Measurements from ENCODE around the gene ZNF76. TPM values are rescaled to one million over a fixed set of nuclear protein-coding genes. Genes with fewer than 3 reads are reported as not detected.
"Not testable (repeated sequence)": the region's sequence is repeated elsewhere in the genome, so short reads cannot be mapped to it uniquely, and the experiment has no call there.

ZNF76 gene
- total and polyA plus RNA-seq, 2 donors (not counting 1 experiment from before 2014, with no cell fraction given) = 96.9 to 145 TPM

- Histone ChIP-seq H3K27ac (ENCODE audit: low read length in 2 of 2) (peak overlapping the region; percentile 86 to 98), H3K4me1 (ENCODE audit: control insufficient read depth in 2 of 2, insufficient read depth in 2 of 2, low read length in 2 of 2) (peaks cover 56 to 70% of the 10 kb centered on the region in 2 donors), H2AFZ (ENCODE audit: insufficient read depth, low read depth, low read length, poor library complexity, severe bottlenecking) (no peak overlapping the region), H3K36me3 (replicated peaks in 1 of 2; ENCODE audit: control extremely low read depth in 1 of 2, control insufficient read depth in 1 of 2, extremely low read depth in 1 of 2, insufficient read depth in 2 of 2, low read length in 1 of 2) (peaks cover 0 to 20% of the 10 kb centered on the region in 2 experiments), H3K27me3 (replicated peaks in 1 of 4; ENCODE audit: control extremely low read depth in 1 of 4, control insufficient read depth in 3 of 4, insufficient read depth in 4 of 4, low read length in 3 of 4) (no peaks in the 10 kb centered on the region), H3K79me2 (ENCODE audit: control insufficient read depth, insufficient read depth, low read length) (peaks cover 97% of the 10 kb centered on the region), H3K9me3 (ENCODE audit: control extremely low read depth in 1 of 3, control insufficient read depth in 2 of 3, insufficient read depth in 1 of 3, low read length in 2 of 3) (no peaks in the 10 kb centered on the region), H3K9ac (ENCODE audit: low read length) (no peak overlapping the region), H3K4me3 (ENCODE audit: control extremely low read depth in 1 of 5, extremely low read depth in 1 of 5, insufficient read depth in 1 of 5, low read depth in 2 of 5, low read length in 4 of 5) (no peak overlapping the region), H3K4me2 (replicated peaks; ENCODE audit: low read depth, low read length, poor library complexity, severe bottlenecking) (no peak overlapping the region), H4K20me1 (ENCODE audit: control insufficient read depth, insufficient read depth, low read length, poor library complexity, severe bottlenecking) (no peaks in the 10 kb centered on the region)
- Mint-ChIP-seq H3K4me1 (peaks cover 71% of the 10 kb centered on the region), H3K27ac (peak overlapping the region; percentile 97), H3K4me3 (peak overlapping the region; percentile 53), H3K9me3 (ENCODE audit: insufficient read depth) (no peaks in the 10 kb centered on the region), H3K27me3 (no peaks in the 10 kb centered on the region)
- no peak for DNase-seq
- POLR2A ChIA-PET = interaction anchor here (0.6 kb wide), 1 partner anchor 276 kb away, joined by 8 read pairs; no protein-coding TSS in a partner anchor
- TF ChIP-seq EZH2 (IDR thresholded peaks at IDR 0.05; ENCODE audit: borderline replicate concordance, insufficient read depth, low read depth, low read length, poor library complexity, severe bottlenecking) = no peak
- TF ChIP-seq CTCF (IDR thresholded peaks at IDR 0.05) = no peak
- CTCF ChIA-PET = interaction anchor here (0.7 to 2.2 kb wide), 4 partner anchors 23 to 548 kb away, joined by 3 to 19 read pairs (median 4); partner anchors contain the start of genes ARMC12 and FANCE
- WGBS (ENCODE audit: insufficient coverage) = 100% methylated on average over 1 of the region's 1 CpG
- intact Hi-C loops (cut with micrococcal nuclease) = no loop called here
- ATAC-seq (ENCODE audit: low read depth) = no peak
Observed at GRCh38 chr6:35304299-35304698, 44.8 kb downstream of the ZNF76 start.

GRCh38 chr6:35305117-35305516 is 45.6 kb downstream of the ZNF76 start:
- TF ChIP-seq EZH2 (IDR thresholded peaks at IDR 0.05; ENCODE audit: borderline replicate concordance, insufficient read depth, low read depth, low read length, poor library complexity, severe bottlenecking) = no peak
- no peak for TF ChIP-seq CTCF (IDR thresholded peaks at IDR 0.05)
- H3K4me1 ChIP-seq (ENCODE audit: control insufficient read depth in 2 of 2, insufficient read depth in 2 of 2, low read length in 2 of 2) = peaks cover 56 to 70% of the 10 kb centered on the region in 2 donors
- peaks cover 71% of the 10 kb centered on the region for H3K4me1 Mint-ChIP-seq
- H3K4me3 Mint-ChIP-seq = no peak overlapping the region
- ATAC-seq (ENCODE audit: low read depth) = no peak
- H3K36me3 ChIP-seq (replicated peaks in 1 of 2; ENCODE audit: control extremely low read depth in 1 of 2, control insufficient read depth in 1 of 2, extremely low read depth in 1 of 2, insufficient read depth in 2 of 2, low read length in 1 of 2) = peaks cover 0 to 27% of the 10 kb centered on the region in 2 experiments
- no peaks in the 10 kb centered on the region for H3K9me3 ChIP-seq (ENCODE audit: control extremely low read depth in 1 of 3, control insufficient read depth in 2 of 3, insufficient read depth in 1 of 3, low read length in 2 of 3)
- H3K27ac Mint-ChIP-seq = no peak overlapping the region
- ChIA-PET POLR2A (interaction anchor here (0.6 to 0.7 kb wide), 2 partner anchors 150 to 617 kb away, joined by 4 to 5 read pairs; no protein-coding TSS in a partner anchor), CTCF (interaction anchor here (0.7 to 1.4 kb wide), 3 partner anchors 23 to 146 kb away, joined by 3 to 9 read pairs (median 6); no protein-coding TSS in a partner anchor)
- no peak overlapping the region for H3K4me2 ChIP-seq (replicated peaks; ENCODE audit: low read depth, low read length, poor library complexity, severe bottlenecking)
- H3K27ac ChIP-seq (ENCODE audit: low read length in 2 of 2) = peak overlapping the region; percentile 1 to 98
- no peaks in the 10 kb centered on the region for H3K27me3 Mint-ChIP-seq
- DNase-seq = no peak
- no peak overlapping the region for H2AFZ ChIP-seq (ENCODE audit: insufficient read depth, low read depth, low read length, poor library complexity, severe bottlenecking)
- intact Hi-C loops (cut with micrococcal nuclease) = no loop called here
- H3K27me3 ChIP-seq (replicated peaks in 1 of 4; ENCODE audit: control extremely low read depth in 1 of 4, control insufficient read depth in 3 of 4, insufficient read depth in 4 of 4, low read length in 3 of 4) = no peaks in the 10 kb centered on the region
- H3K4me3 ChIP-seq (ENCODE audit: control extremely low read depth in 1 of 5, extremely low read depth in 1 of 5, insufficient read depth in 1 of 5, low read depth in 2 of 5, low read length in 4 of 5) = no peak overlapping the region
- no peak overlapping the region for H3K9ac ChIP-seq (ENCODE audit: low read length)
- WGBS (ENCODE audit: insufficient coverage) = 100% methylated on average over 1 of the region's 8 CpGs
- H4K20me1 ChIP-seq (ENCODE audit: control insufficient read depth, insufficient read depth, low read length, poor library complexity, severe bottlenecking) = no peaks in the 10 kb centered on the region
- no peaks in the 10 kb centered on the region for H3K9me3 Mint-ChIP-seq (ENCODE audit: insufficient read depth)
- peaks cover 97% of the 10 kb centered on the region for H3K79me2 ChIP-seq (ENCODE audit: control insufficient read depth, insufficient read depth, low read length)

GRCh38 chr6:35307138-35307537 is 47.6 kb downstream of the ZNF76 start:
- H3K9ac ChIP-seq (ENCODE audit: low read length); H3K27me3 ChIP-seq (replicated peaks in 1 of 4; ENCODE audit: control extremely low read depth in 1 of 4, control insufficient read depth in 3 of 4, insufficient read depth in 4 of 4, low read length in 3 of 4); H3K4me2 ChIP-seq (replicated peaks; ENCODE audit: low read depth, low read length, poor library complexity, severe bottlenecking); H3K27me3 Mint-ChIP-seq; H3K4me3 ChIP-seq (ENCODE audit: control extremely low read depth in 1 of 5, extremely low read depth in 1 of 5, insufficient read depth in 1 of 5, low read depth in 2 of 5, low read length in 4 of 5); ATAC-seq (ENCODE audit: low read depth); H3K4me3 Mint-ChIP-seq; POLR2A ChIA-PET; H4K20me1 ChIP-seq (ENCODE audit: control insufficient read depth, insufficient read depth, low read length, poor library complexity, severe bottlenecking); H3K27ac ChIP-seq (ENCODE audit: low read length in 2 of 2); H3K9me3 Mint-ChIP-seq (ENCODE audit: insufficient read depth); DNase-seq; H2AFZ ChIP-seq (ENCODE audit: insufficient read depth, low read depth, low read length, poor library complexity, severe bottlenecking); H3K9me3 ChIP-seq (ENCODE audit: control extremely low read depth in 1 of 3, control insufficient read depth in 2 of 3, insufficient read depth in 1 of 3, low read length in 2 of 3); intact Hi-C loops (cut with micrococcal nuclease): not testable (repeated sequence)
- peaks cover 56 to 70% of the 10 kb centered on the region in 2 donors for H3K4me1 ChIP-seq (ENCODE audit: control insufficient read depth in 2 of 2, insufficient read depth in 2 of 2, low read length in 2 of 2)
- H3K27ac Mint-ChIP-seq = peak overlapping the region; percentile 61
- CTCF ChIA-PET = interaction anchor here (1.2 to 1.4 kb wide), 2 partner anchors 18 to 23 kb away, joined by 3 to 4 read pairs; no protein-coding TSS in a partner anchor
- H3K4me1 Mint-ChIP-seq = peaks cover 74% of the 10 kb centered on the region
- H3K79me2 ChIP-seq (ENCODE audit: control insufficient read depth, insufficient read depth, low read length) = peaks cover 98% of the 10 kb centered on the region
- H3K36me3 ChIP-seq (replicated peaks in 1 of 2; ENCODE audit: control extremely low read depth in 1 of 2, control insufficient read depth in 1 of 2, extremely low read depth in 1 of 2, insufficient read depth in 2 of 2, low read length in 1 of 2) = peaks cover 0 to 41% of the 10 kb centered on the region in 2 experiments
- WGBS (ENCODE audit: insufficient coverage) = 99% methylated on average over 15 of the region's 15 CpGs

Data from B cell (primary cell).